Measurements from ENCODE around the gene SMG6.

Gene SMG6

GRCh38 chr17:2060681-2061440 is 242.7 kb downstream of the SMG6 start:
- DNase-seq (ENCODE audit: low spot score): no peak

DNA sequence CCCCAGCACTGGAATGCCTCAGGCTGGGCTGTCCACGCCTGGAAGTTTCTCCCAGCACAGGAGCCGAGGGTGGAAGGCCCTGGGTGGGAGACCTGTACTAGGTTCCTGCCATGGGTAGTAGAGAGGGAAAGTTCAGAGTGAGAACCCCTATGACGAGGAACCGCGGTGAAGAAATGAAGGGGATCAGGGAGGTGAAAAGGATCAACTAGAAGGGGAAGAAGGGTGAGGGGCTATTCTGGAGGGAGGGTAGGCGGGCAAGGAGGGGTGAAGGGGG is 243.3 kb downstream of the SMG6 start:
- no peak for DNase-seq (ENCODE audit: low spot score)

GRCh38 chr17:2059547-2060384 is 243.8 kb downstream of the SMG6 start:
- no peak for DNase-seq (ENCODE audit: low spot score)

GRCh38 chr17:2058586-2059546 is 244.7 kb downstream of the SMG6 start:
- DNase-seq (ENCODE audit: low spot score): peak; percentile 70

DNA sequence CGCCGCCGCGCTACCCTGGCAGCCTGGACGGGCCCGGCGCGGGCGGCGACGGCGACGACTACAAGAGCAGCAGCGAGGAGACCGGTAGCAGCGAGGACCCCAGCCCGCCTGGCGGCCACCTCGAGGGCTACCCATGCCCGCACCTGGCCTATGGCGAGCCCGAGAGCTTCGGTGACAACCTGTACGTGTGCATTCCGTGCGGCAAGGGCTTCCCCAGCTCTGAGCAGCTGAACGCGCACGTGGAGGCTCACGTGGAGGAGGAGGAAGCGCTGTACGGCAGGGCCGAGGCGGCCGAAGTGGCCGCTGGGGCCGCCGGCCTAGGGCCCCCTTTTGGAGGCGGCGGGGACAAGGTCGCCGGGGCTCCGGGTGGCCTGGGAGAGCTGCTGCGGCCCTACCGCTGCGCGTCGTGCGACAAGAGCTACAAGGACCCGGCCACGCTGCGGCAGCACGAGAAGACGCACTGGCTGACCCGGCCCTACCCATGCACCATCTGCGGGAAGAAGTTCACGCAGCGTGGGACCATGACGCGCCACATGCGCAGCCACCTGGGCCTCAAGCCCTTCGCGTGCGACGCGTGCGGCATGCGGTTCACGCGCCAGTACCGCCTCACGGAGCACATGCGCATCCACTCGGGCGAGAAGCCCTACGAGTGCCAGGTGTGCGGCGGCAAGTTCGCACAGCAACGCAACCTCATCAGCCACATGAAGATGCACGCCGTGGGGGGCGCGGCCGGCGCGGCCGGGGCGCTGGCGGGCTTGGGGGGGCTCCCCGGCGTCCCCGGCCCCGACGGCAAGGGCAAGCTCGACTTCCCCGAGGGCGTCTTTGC is 245.6 kb downstream of the SMG6 start:
- no peak for DNase-seq (ENCODE audit: low spot score)

GRCh38 chr17:2057175-2057759 is 246.3 kb downstream of the SMG6 start:
- DNase-seq (ENCODE audit: low spot score): no peak

DNA sequence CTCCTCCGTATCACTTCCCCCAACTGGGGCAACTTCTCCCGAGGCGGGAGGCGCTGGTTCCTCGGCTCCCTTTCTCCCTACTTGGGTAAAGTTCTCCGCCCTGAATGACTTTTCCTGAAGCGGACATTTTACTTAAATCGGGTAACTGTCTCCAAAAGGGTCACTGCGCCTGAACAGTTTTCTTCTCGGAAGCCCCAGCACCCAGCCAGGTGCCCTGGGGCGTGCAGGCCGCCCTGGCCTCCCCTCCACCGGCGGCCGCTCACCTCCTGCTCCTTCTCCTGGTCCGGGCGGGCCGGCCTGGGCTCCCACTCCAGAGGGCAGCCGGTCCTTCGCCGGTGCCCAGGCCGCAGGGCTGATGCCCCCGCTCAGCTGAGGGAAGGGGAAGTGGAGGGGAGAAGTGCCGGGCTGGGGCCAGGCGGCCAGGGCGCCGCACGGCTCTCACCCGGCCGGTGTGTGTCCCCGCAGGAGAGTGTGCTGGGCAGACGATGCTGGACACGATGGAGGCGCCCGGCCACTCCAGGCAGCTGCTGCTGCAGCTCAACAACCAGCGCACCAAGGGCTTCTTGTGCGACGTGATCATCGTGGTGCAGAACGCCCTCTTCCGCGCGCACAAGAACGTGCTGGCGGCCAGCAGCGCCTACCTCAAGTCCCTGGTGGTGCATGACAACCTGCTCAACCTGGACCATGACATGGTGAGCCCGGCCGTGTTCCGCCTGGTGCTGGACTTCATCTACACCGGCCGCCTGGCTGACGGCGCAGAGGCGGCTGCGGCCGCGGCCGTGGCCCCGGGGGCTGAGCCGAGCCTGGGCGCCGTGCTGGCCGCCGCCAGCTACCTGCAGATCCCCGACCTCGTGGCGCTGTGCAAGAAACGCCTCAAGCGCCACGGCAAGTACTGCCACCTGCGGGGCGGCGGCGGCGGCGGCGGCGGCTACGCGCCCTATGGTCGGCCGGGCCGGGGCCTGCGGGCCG is 247.1 kb downstream of the SMG6 start:
- no peak for DNase-seq (ENCODE audit: low spot score)

GRCh38 chr17:2055292-2056205 is 248.0 kb downstream of the SMG6 start:
- no peak for DNase-seq (ENCODE audit: low spot score)

DNA sequence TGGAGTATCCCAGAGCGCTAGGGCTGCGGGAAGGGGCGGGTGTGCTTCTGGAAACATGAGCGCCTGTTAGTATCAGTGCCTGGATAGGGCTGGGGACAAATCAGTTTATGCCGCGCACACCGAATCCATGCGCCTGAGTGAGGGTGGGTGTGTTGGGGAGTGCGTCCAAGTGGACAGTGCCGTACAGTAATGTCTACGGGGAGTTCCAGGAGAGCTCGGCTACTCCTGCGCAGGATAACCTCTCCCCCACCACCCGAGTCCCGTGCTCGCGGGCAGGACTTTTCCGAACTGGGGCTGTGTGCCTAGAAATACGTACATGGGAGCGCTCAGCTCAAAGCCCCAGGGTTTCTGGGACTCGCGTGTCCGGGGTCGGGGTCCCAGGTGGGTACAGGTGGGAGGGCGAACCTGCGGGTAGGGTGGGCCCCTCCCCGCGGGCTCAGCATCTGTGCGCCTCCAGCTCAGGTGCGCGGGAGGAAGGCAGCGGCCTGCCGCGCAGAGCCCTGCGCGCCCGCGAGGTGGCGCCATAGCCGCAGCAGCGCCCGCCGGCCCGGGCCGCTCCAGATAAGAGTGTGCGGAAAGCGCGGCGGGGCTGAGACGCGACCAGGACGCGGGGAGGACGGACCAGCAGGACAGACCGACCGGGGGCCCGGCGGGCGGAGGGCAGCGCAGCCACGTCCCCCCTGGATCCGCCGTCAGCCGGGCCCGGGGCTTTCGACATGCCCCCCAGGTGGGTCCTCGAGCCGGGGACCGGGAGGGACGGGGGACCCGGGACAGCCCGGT is 248.9 kb downstream of the SMG6 start, which contains the start of gene HIC1:
Gene HIC1, plus strand, starts transcription at position 592 of the 780 bp plus-strand sequence. CDS start 1,588 bp downstream, outside the sequence.
- peak; percentile 90 for DNase-seq (ENCODE audit: low spot score)

GRCh38 chr17:2054262-2054511 is 249.4 kb downstream of the SMG6 start:
- no peak for DNase-seq (ENCODE audit: low spot score)

DNA sequence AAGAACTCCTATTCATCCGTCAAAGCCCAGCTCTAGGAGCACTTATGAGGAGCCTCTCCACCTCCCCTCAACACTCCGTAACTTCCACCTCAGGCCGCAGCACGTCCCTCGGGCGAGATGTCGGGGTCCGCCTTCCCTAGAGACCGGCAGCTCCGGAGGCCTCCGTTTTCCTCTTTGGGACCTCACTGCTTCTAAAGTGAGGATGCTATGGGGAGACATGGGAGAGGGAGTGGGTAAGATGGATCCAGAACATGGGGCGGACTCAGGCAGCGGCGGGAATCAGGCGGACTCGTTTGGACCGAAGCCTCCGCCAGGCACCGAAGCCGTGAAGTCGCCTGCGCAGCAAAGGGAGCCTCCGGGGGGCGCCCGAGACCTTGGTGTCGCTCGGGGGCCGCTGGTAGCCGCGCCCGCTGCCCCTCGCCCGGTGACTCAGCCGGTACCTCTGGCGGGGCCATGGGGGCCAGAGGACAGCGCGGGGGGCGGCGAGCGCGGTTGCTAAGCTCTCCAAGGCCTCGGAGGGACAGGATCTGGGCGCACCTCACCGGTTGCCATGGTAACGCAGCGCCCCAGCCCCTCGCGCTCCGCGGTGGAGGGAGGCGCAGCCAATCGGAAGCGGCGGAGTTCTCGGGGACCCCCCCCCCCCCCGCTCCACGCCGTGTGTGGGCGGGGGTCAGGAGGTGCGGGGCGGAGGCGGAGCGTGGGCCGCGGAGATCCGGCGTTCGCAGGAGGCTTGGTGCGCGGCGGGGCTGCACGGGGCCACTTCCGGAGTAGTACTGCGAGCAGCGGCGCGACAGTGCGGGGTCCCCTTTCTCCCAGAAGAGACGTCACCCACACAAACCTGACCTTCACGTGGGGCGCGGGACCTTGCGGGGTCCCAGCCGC is 250.0 kb downstream of the SMG6 start:
- peak; percentile 80 for DNase-seq (ENCODE audit: low spot score)

DNA sequence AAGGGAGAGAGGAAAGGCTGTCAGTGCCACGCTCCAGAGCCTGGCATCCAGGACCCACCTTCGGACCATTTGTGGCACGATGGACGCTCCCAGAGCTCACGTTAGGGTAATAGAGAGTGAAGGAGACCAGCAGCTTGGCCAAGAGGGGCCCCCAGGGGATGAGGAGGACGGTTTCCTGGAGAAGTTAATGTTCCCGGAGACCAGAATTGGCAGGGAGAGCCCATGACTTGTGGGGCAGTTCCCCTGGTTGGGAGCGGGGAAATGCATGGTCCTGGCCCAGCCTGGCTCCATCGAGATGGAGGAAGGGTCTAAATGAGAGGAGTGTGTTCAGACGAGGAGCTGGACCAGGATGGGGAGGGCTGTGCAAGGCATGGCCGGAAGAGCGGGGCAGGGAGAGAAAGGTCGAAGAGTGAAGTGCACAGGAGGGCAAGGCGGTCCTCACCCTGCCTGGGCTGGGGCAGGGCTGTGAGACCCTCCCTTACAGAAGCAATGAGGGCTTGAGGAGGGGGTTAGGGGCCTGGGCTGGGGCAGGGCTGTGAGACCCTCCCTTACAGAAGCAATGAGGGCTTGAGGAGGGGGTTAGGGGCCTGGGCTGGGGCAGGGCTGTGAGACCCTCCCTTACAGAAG is 251.5 kb downstream of the SMG6 start:
- no peak for DNase-seq (ENCODE audit: low spot score)

GRCh38 chr17:2051061-2051932 is 252.3 kb downstream of the SMG6 start:
- no peak for DNase-seq (ENCODE audit: low spot score)

GRCh38 chr17:2050300-2051060 is 253.1 kb downstream of the SMG6 start:
- peak; percentile 88 for DNase-seq (ENCODE audit: low spot score)
